AML-193 (cell line): ENCODE measurements around the gene RPL10A.
A peak's percentile ranks its signal among the peaks of the same experiment; 100 is the strongest.
"Not testable (repeated sequence)": the region's sequence is repeated elsewhere in the genome, so short reads cannot be mapped to it uniquely, and the experiment has no call there.

Source experiments
- DNase-seq, 2 experiments: peaks; one replicate each; lab custom pipeline; 2025; lab: John Stamatoyannopoulos, UW

The RPL10A gene

GRCh38 chr6:35468181-35468979 lies at the start of gene RPL10A:
Gene RPL10A, plus strand, starts transcription at chr6:35468401. Its CDS starts 34 bp downstream, at chr6:35468435.
- DNase-seq = peak; percentile 99

GRCh38 chr6:35419417-35419816 lies 48.8 kb upstream of the RPL10A start:
- no peak for DNase-seq

- no peak for DNase-seq
These were observed 48.2 kb upstream of the RPL10A start for GRCh38 chr6:35419961-35420360.

GRCh38 chr6:35425284-35425683 lies 42.9 kb upstream of the RPL10A start:
- no peak for DNase-seq

- DNase-seq = peak; percentile 32 to 49
These were observed 42.1 kb upstream of the RPL10A start for GRCh38 chr6:35426074-35426473.

- no peak for DNase-seq
These were observed 40.8 kb upstream of the RPL10A start for GRCh38 chr6:35427435-35427834.

- no peak for DNase-seq
These were observed 40.3 kb upstream of the RPL10A start for GRCh38 chr6:35427851-35428321.

- no peak for DNase-seq
These were observed 39.6 kb upstream of the RPL10A start for GRCh38 chr6:35428421-35429149.

GRCh38 chr6:35429463-35429862 lies 38.7 kb upstream of the RPL10A start:
- DNase-seq = no peak

- no peak for DNase-seq
These were observed 35.9 kb upstream of the RPL10A start for GRCh38 chr6:35432291-35432690.

GRCh38 chr6:35432702-35433101 lies 35.5 kb upstream of the RPL10A start:
- not testable (repeated sequence) for DNase-seq

- DNase-seq = no peak
These were observed 32.9 kb upstream of the RPL10A start for GRCh38 chr6:35435074-35435837.

GRCh38 chr6:35436071-35436857 lies 31.9 kb upstream of the RPL10A start:
- no peak for DNase-seq

- DNase-seq = not testable (repeated sequence)
These were observed 29.7 kb upstream of the RPL10A start for GRCh38 chr6:35438378-35439065.

GRCh38 chr6:35439308-35439707 lies 28.9 kb upstream of the RPL10A start:
- DNase-seq = no peak

GRCh38 chr6:35441205-35441604 lies 27.0 kb upstream of the RPL10A start:
- no peak for DNase-seq

GRCh38 chr6:35441642-35442041 lies 26.6 kb upstream of the RPL10A start:
- no peak for DNase-seq

GRCh38 chr6:35442693-35443092 lies 25.5 kb upstream of the RPL10A start:
- no peak for DNase-seq

- no peak for DNase-seq
These were observed 24.7 kb upstream of the RPL10A start for GRCh38 chr6:35443341-35444030.

- peak; percentile 22 to 33 for DNase-seq
These were observed 22.5 kb upstream of the RPL10A start for GRCh38 chr6:35445691-35446090.
